Vagina (tissue), 2 donors: ENCODE measurements around the gene SYTL5.

ENCODE experiments used
- CTCF ChIP-seq, 3 experiments: fragments of 450-650 bp in 2 of 3; fragments of 200-600 bp in 1 of 3; sonication (generic) in 1 of 3; IDR thresholded peaks; one replicate each; pipeline ENCODE4 v1.5.1; 2017 to 2019; ENCODE audit warnings: antibody characterized with exemption in 3 of 3, mild to moderate bottlenecking in 2 of 3, moderate library complexity in 2 of 3
- POLR2A ChIP-seq, 2 donors: fragments of 450-650 bp; IDR thresholded peaks; one replicate each; pipeline ENCODE4 v1.6.1; 2017; ENCODE audit warnings: antibody characterized with exemption in 2 of 2, mild to moderate bottlenecking in 2 of 2, moderate library complexity in 2 of 2

- TF ChIP-seq CTCF (IDR thresholded peaks at IDR 0.05) (no peak), POLR2A (IDR thresholded peaks at IDR 0.05) (no peak)
These were observed 21.5 kb upstream of the SYTL5 start for GRCh38 chrX:37984880-37985279.
